Epithelial cell of proximal tubule (primary cell): ENCODE data around the gene TTC6. TPM values are rescaled to one million over a fixed set of nuclear protein-coding genes. Genes with fewer than 3 reads are reported as not detected.

ENCODE experiments used
- DNase-seq: peaks from one replicate; pipeline ENCODE4 v3.0.0-alpha.2; 2011; ENCODE audit warnings: low read depth
- H3K4me3 ChIP-seq: 2 replicates; pipeline ENCODE4 v1.5.1; 2011; ENCODE audit warnings: low read depth, mild to moderate bottlenecking, low read length
- total RNA-seq: library from RNA; depleted of rRNA; stranded (reverse); fragments of >200 nt; gene quantifications from 2 replicates; pipeline ENCODE4 v1.2.3, GENCODE V29; 2015
- TF ChIP-seq, protein P1 (sequence below): conservative IDR thresholded peaks from 2 replicates; pipeline ENCODE4 v1.5.1; 2012; ENCODE audit warnings: low read depth, mild to moderate bottlenecking, low read length

The TTC6 gene
- total RNA-seq, 1 donor from 2014 or later: not detected

GRCh38 chr14:37593511-37594237 lies 1.8 kb upstream of the TTC6 start:
- H3K4me3 ChIP-seq: peak overlapping the region; percentile 47
- no peak for DNase-seq
- TF ChIP-seq, protein P1, sequence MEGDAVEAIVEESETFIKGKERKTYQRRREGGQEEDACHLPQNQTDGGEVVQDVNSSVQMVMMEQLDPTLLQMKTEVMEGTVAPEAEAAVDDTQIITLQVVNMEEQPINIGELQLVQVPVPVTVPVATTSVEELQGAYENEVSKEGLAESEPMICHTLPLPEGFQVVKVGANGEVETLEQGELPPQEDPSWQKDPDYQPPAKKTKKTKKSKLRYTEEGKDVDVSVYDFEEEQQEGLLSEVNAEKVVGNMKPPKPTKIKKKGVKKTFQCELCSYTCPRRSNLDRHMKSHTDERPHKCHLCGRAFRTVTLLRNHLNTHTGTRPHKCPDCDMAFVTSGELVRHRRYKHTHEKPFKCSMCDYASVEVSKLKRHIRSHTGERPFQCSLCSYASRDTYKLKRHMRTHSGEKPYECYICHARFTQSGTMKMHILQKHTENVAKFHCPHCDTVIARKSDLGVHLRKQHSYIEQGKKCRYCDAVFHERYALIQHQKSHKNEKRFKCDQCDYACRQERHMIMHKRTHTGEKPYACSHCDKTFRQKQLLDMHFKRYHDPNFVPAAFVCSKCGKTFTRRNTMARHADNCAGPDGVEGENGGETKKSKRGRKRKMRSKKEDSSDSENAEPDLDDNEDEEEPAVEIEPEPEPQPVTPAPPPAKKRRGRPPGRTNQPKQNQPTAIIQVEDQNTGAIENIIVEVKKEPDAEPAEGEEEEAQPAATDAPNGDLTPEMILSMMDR: no peak

DNA sequence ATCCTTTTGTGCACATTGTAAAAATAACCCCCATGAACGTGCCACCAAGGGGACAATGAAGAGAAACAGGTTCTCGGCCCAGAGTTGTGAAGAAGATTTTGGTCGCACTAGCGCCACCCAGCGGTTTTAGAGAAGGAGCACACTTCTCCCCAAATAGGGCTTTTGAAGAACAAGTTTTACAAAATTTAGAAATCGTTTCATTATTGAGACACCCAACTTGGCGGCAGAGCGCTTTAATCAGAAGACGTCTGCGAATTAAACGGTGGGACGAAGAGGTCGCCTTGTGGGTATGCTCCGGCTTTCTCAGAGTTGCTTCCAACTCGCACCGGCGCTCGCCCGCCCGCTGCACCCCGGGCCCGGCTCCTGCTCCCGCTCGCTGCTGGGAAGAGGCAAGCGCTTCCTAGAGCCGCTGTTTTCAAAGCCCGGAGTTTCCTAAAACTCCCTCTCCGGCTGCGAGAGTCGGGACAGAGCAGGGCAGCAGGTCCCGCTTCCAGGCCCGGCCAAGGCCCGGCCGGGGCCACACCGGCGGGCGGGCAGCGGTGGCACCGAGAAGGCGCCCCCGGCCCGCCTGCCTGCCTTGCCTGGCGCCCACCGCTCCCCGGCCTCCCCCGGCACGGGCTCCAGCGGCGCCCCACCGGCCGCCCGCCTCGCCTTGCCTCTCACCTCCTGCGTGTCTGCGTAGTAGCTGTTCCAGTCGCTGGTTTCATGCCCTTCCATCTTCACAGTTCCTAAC lies 1.0 kb upstream of the TTC6 start:
- H3K4me3 ChIP-seq: peak overlapping the region; percentile 47
- TF ChIP-seq, protein P1: peak; percentile 92
- no peak for DNase-seq

DNA sequence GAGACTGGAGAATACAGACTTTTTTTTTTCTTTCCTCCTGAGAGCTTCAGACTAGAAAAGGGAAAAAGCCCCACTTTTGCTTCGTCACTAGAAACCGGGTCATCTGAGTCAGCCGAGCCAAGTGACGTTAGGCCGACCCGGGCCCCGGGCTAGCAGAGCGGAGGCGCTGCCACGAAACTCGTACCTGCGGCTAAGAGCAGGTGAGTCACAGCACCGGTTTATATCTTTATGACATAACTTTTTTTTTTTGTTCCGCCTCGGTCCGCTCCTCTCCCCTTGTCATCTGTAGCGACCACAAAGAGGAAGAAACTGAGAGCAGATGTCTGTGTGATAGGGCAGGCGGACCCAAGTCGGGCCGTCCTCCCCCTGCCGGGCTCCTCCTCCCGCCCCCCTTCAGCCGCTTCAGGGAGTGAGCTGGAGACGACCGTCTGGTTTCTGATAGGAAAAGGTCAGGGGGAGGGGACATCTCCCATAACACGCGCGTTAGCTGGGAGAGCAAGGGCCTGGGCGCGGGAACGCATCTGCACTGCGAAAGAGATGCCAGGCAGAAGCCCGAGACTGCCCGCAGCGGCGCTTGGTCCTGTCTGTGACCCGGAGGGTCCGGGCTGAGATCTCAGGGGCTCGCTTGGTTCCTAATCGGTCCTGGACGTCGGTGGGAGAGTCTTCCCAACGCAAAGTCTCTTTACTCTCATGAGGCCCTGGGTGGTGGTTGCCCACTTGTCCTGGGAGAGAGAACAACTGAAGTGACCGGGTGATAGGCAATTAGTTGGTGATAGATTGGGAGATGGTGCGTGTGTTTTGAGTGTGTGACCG lies 586 bp downstream of the TTC6 start:
- no peak for DNase-seq
- peak overlapping the region; percentile 47 for H3K4me3 ChIP-seq
- TF ChIP-seq, protein P1: no peak

DNA sequence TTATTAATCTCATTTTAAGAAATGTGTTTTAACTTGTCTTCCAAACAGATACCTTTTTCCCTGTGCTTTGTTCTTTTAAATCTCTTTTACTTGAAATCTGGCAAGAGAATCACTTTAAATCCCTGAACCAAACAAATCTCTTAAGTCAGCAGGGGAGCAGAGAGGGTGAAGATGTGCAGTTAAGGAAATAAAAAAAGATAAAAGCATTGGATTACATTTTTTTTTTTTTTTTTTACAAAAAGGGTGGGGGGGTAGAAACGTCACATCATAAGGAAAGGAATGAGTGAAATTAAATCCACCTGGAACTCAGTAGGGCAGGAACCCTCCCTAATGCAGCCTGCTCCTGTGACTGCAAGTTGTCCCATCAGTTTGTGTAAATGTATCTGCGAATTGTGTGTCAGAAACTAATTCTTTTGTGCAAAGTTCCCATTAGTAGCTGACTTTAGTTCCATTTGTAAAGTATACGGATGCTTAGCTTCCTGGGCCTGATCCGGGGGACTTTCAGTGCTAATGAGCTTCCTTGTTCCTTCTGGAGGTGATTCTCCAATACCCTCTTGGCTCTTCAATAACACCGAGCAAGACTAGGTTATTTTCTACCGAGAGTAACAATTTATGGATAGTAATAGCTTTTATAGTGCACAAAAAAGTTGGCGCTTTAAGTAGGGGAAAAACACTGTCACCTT lies 1.5 kb downstream of the TTC6 start:
- TF ChIP-seq, protein P1: no peak
- H3K4me3 ChIP-seq: no peak overlapping the region
- no peak for DNase-seq

DNA sequence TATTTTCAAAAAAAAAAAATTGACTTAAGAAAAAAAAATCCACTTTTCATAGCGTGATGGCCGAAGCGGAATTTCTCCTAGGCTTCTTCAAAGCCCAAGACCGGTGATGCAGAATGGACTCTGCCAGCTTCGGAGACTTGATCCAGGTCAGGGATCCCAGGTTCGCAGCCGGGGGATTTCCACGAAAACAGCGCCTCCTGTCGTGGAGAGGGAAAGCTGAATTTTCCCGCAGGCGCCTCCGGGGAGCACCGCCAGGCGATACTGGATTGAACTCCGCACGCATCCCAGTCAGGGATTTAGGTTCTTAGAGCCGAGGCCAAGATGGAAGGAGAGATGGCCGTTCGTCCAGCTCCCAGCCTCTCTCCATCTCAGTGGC lies 2.1 kb downstream of the TTC6 start:
- TF ChIP-seq, protein P1: peak; percentile 60
- no peak overlapping the region for H3K4me3 ChIP-seq
- DNase-seq: no peak

GRCh38 chr14:37597914-37598746 lies 2.7 kb downstream of the TTC6 start:
- peak overlapping the region; percentile 19 for H3K4me3 ChIP-seq
- TF ChIP-seq, protein P1: no peak
- no peak for DNase-seq
